Mesenchymal stem cell (in vitro differentiated cells and primary cell): ENCODE results near the gene GNAO1.
A peak's percentile ranks its signal among the peaks of the same experiment; 100 is the strongest.

Experiments
- DNase-seq: peaks from one replicate; pipeline ENCODE4 v3.0.0-alpha.2; 2013
- H2AFZ ChIP-seq: one replicate; pipeline ENCODE4 v1.6.1; 2013; ENCODE audit warnings: low read depth, mild to moderate bottlenecking, control low read depth, inconsistent platforms, low read length, moderate library complexity
- H2AK5ac ChIP-seq: 2 replicates; pipeline ENCODE4 v1.6.1; 2013; ENCODE audit warnings: low read length, moderate library complexity, mild to moderate bottlenecking, inconsistent platforms; ENCODE audit not compliant: severe bottlenecking
- H2BK120ac ChIP-seq: one replicate; pipeline ENCODE4 v1.6.1; 2013; ENCODE audit warnings: low read depth, mild to moderate bottlenecking, inconsistent platforms, low read length, moderate library complexity
- H2BK12ac ChIP-seq, 2 experiments: one replicate each; pipeline ENCODE4 v1.6.1; 2013; ENCODE audit warnings: inconsistent platforms in 2 of 2, low read length in 2 of 2, mild to moderate bottlenecking in 2 of 2, moderate library complexity in 2 of 2, control low read depth in 1 of 2
- H2BK15ac ChIP-seq: one replicate; pipeline ENCODE4 v1.6.1; 2013; ENCODE audit warnings: mild to moderate bottlenecking, low read depth, inconsistent platforms; ENCODE audit not compliant: poor library complexity, severe bottlenecking
- H2BK5ac ChIP-seq: 2 replicates; pipeline ENCODE4 v1.6.1; 2013; ENCODE audit warnings: low read depth, mild to moderate bottlenecking, low read length, control low read depth, inconsistent platforms; ENCODE audit not compliant: poor library complexity, severe bottlenecking
- H3K14ac ChIP-seq, 2 experiments: one replicate each; pipeline ENCODE4 v1.6.1; 2013; ENCODE audit warnings: inconsistent platforms in 2 of 2, low read length in 2 of 2, control low read depth in 1 of 2, mild to moderate bottlenecking in 1 of 2, moderate library complexity in 1 of 2
- H3K18ac ChIP-seq, 2 experiments: one replicate each; pipeline ENCODE4 v1.6.1; 2013; ENCODE audit warnings: inconsistent platforms in 2 of 2, low read length in 2 of 2, control low read depth in 1 of 2, low read depth in 1 of 2, mild to moderate bottlenecking in 1 of 2
- H3K23ac ChIP-seq, 2 experiments: one replicate each; pipeline ENCODE4 v1.6.1; 2013; ENCODE audit warnings: inconsistent platforms in 2 of 2, low read length in 2 of 2, mild to moderate bottlenecking in 2 of 2, moderate library complexity in 2 of 2, control low read depth in 1 of 2
- H3K27ac ChIP-seq: 2 replicates; pipeline ENCODE4 v1.5.1; 2013; ENCODE audit warnings: mild to moderate bottlenecking, moderate library complexity, low read length, control low read depth, inconsistent platforms; ENCODE audit not compliant: poor library complexity, severe bottlenecking
- H3K27me3 ChIP-seq, 2 experiments: 2 replicates each; pipeline versions ENCODE4 v1.6.1 to v1.7.0; 2013; ENCODE audit warnings: low read length in 2 of 2, mild to moderate bottlenecking in 2 of 2, moderate library complexity in 2 of 2, control low read depth in 1 of 2, inconsistent platforms in 1 of 2; ENCODE audit not compliant: control insufficient read depth in 1 of 2, insufficient read depth in 1 of 2
- H3K36me3 ChIP-seq, 2 experiments: 2 replicates each; pipeline versions ENCODE4 v1.6.1 to v1.7.0; 2013; ENCODE audit warnings: low read length in 2 of 2, control low read depth in 1 of 2, inconsistent platforms in 1 of 2, low read depth in 1 of 2, mild to moderate bottlenecking in 1 of 2; ENCODE audit not compliant: insufficient read depth in 2 of 2, control insufficient read depth in 1 of 2
- H3K4ac ChIP-seq, 2 experiments: one replicate each; pipeline ENCODE4 v1.6.1; 2013; ENCODE audit warnings: inconsistent platforms in 2 of 2, low read length in 2 of 2, mild to moderate bottlenecking in 2 of 2, moderate library complexity in 2 of 2, control low read depth in 1 of 2, low read depth in 1 of 2
- H3K4me1 ChIP-seq: 2 replicates; pipeline ENCODE4 v1.6.1; 2013; ENCODE audit warnings: low read depth, low read length, control low read depth; ENCODE audit not compliant: control insufficient read depth, insufficient read depth
- H3K4me2 ChIP-seq: 2 replicates; pipeline ENCODE4 v1.6.1; 2013; ENCODE audit warnings: low read length, mild to moderate bottlenecking, inconsistent platforms; ENCODE audit not compliant: poor library complexity, severe bottlenecking
- H3K4me3 ChIP-seq, 2 experiments: 2 replicates each; pipeline versions ENCODE4 v1.5.1 to v1.7.0; 2013; ENCODE audit warnings: low read length in 2 of 2, mild to moderate bottlenecking in 2 of 2, control low read depth in 1 of 2, low read depth in 1 of 2; ENCODE audit not compliant: insufficient read depth in 1 of 2
- H3K79me1 ChIP-seq: replicated peaks from 2 replicates; pipeline ENCODE4 v1.6.1; 2013; ENCODE audit warnings: mild to moderate bottlenecking, control low read depth, low read length, inconsistent platforms; ENCODE audit not compliant: poor library complexity, severe bottlenecking
- H3K9ac ChIP-seq: 2 replicates; pipeline ENCODE4 v1.7.0; 2013; ENCODE audit warnings: mild to moderate bottlenecking, low read length, moderate library complexity
- H3K9me3 ChIP-seq: 2 replicates; pipeline ENCODE4 v1.7.0; 2013; ENCODE audit warnings: mild to moderate bottlenecking, low read length; ENCODE audit not compliant: control insufficient read depth
- H4K8ac ChIP-seq: one replicate; pipeline ENCODE4 v1.6.1; 2013; ENCODE audit warnings: inconsistent platforms, mild to moderate bottlenecking, low read length, moderate library complexity
- H4K91ac ChIP-seq: one replicate; pipeline ENCODE4 v1.6.1; 2013; ENCODE audit warnings: mild to moderate bottlenecking, low read length, inconsistent platforms
- WGBS: methylation state at CpG from one replicate; pipeline ENCODE4 v1.1.7; 2013; ENCODE audit warnings: mixed read lengths; 5-methylcytosine and 5-hydroxymethylcytosine counted together

GNAO1 gene

GRCh38 chr16:56207421-56207820, 16.1 kb downstream of the GNAO1 start:
- Histone ChIP-seq H3K23ac (no peak overlapping the region), H3K4me2 (no peak overlapping the region), H3K27me3 (peaks cover 4 to 13% of the 10 kb centered on the region in 2 experiments), H4K8ac (no peak overlapping the region), H2BK15ac (no peak overlapping the region), H2AK5ac (no peak overlapping the region), H3K18ac (no peak overlapping the region), H3K9ac (no peak overlapping the region), H3K79me1 (no peaks in the 10 kb centered on the region), H3K27ac (no peak overlapping the region), H3K9me3 (no peaks in the 10 kb centered on the region), H3K36me3 (no peaks in the 10 kb centered on the region), H3K4ac (no peak overlapping the region), H4K91ac (no peak overlapping the region), H3K14ac (no peak overlapping the region), H3K4me1 (no peaks in the 10 kb centered on the region), H2BK120ac (no peak overlapping the region), H2BK12ac (no peak overlapping the region), H3K4me3 (no peak overlapping the region), H2AFZ (no peak overlapping the region), H2BK5ac (no peak overlapping the region)
- WGBS: 50% methylated on average over 1 of the region's 2 CpGs
- no peak for DNase-seq

GRCh38 chr16:56211435-56211981, 20.2 kb downstream of the GNAO1 start:
- Histone ChIP-seq H3K18ac (no peak overlapping the region), H3K4me2 (no peak overlapping the region), H3K14ac (peak overlapping the region in 1 of 2 experiments; percentile 3), H3K79me1 (no peaks in the 10 kb centered on the region), H4K8ac (no peak overlapping the region), H3K36me3 (no peaks in the 10 kb centered on the region), H3K9me3 (no peaks in the 10 kb centered on the region), H3K4me3 (no peak overlapping the region), H3K4me1 (no peaks in the 10 kb centered on the region), H2BK15ac (no peak overlapping the region), H3K9ac (no peak overlapping the region), H2AFZ (no peak overlapping the region), H2BK120ac (no peak overlapping the region), H4K91ac (no peak overlapping the region), H2BK5ac (no peak overlapping the region), H3K4ac (no peak overlapping the region), H2BK12ac (no peak overlapping the region), H3K27ac (no peak overlapping the region), H2AK5ac (no peak overlapping the region), H3K27me3 (peaks cover 11 to 28% of the 10 kb centered on the region in 2 experiments), H3K23ac (no peak overlapping the region)
- WGBS: 13% methylated on average over 7 of the region's 7 CpGs
- peak; percentile 70 for DNase-seq

GRCh38 chr16:56212144-56212543, 20.9 kb downstream of the GNAO1 start:
- 52% methylated on average over 6 of the region's 6 CpGs for WGBS
- H2BK5ac ChIP-seq: no peak overlapping the region
- H3K4me2 ChIP-seq: no peak overlapping the region
- no peak overlapping the region for H3K4ac ChIP-seq
- no peak overlapping the region for H3K4me3 ChIP-seq
- no peaks in the 10 kb centered on the region for H3K9me3 ChIP-seq
- H3K4me1 ChIP-seq: no peaks in the 10 kb centered on the region
- H4K91ac ChIP-seq: no peak overlapping the region
- H3K36me3 ChIP-seq: no peaks in the 10 kb centered on the region
- H3K27ac ChIP-seq: no peak overlapping the region
- H3K18ac ChIP-seq: no peak overlapping the region
- no peak overlapping the region for H4K8ac ChIP-seq
- DNase-seq: no peak
- H2AK5ac ChIP-seq: no peak overlapping the region
- H3K23ac ChIP-seq: no peak overlapping the region
- H3K27me3 ChIP-seq: peaks cover 14 to 28% of the 10 kb centered on the region in 2 experiments
- H2BK120ac ChIP-seq: no peak overlapping the region
- H3K14ac ChIP-seq: no peak overlapping the region
- no peak overlapping the region for H2AFZ ChIP-seq
- H3K79me1 ChIP-seq: no peaks in the 10 kb centered on the region
- H2BK12ac ChIP-seq: no peak overlapping the region
- no peak overlapping the region for H2BK15ac ChIP-seq
- no peak overlapping the region for H3K9ac ChIP-seq

DNA sequence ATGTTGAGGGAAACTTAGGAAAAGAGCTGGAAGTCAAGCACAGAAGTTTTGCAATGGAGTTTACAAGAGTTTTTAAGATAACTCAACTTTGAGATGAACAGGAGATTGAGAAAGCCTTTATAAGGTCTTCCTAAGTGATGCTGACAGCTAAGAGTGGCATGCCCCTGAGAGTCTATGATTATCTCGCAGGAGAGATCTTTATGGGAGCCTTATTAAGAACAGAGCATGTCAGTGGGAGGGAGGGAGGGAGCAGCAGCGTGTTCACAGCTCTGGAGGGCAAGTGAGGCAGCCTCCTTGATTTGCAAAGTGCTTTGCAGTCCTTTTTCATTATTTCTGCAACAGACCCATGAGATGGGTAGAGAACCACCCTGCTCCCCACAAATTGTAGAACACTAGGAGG, 30.7 kb downstream of the GNAO1 start:
- Histone ChIP-seq H4K8ac (no peak overlapping the region), H2BK120ac (no peak overlapping the region), H3K79me1 (no peaks in the 10 kb centered on the region), H2BK5ac (no peak overlapping the region), H3K4ac (no peak overlapping the region), H3K9ac (no peak overlapping the region), H4K91ac (no peak overlapping the region), H3K27ac (no peak overlapping the region), H3K9me3 (no peaks in the 10 kb centered on the region), H2BK15ac (no peak overlapping the region), H3K23ac (no peak overlapping the region), H3K4me3 (no peak overlapping the region), H3K18ac (no peak overlapping the region), H2AK5ac (no peak overlapping the region), H3K4me2 (no peak overlapping the region), H2BK12ac (no peak overlapping the region), H3K4me1 (no peaks in the 10 kb centered on the region), H3K36me3 (no peaks in the 10 kb centered on the region), H3K14ac (no peak overlapping the region), H2AFZ (no peak overlapping the region), H3K27me3 (peaks cover 16 to 24% of the 10 kb centered on the region in 2 experiments)
- 37% methylated on average over 1 of the region's 2 CpGs for WGBS
- no peak for DNase-seq
